ENCODE results near the gene GABRA4.

DNA sequence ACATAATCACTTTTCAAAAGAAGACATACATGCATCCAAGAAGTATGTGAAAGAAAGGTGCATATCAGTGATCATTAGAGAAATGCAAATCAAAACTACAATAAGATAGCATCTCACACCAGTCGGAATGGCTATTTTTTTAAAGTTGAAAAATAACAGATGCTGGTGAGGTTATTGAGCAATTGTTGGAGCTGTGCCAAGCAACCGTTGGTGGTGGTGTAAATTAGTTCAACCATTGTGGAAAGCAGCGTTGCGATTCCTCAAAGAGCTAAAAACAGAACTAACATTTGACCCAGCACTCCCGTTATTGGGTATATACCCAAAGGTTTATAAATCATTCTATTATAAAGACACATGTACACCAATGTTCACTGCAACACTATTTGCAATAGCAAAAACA lies 98.6 kb downstream of the GABRA4 start:
- TF ChIP-seq POLR2AphosphoS5 (IDR thresholded peaks at IDR 0.05; ENCODE audit: low read depth, low read length) (no peak), POLR2A (IDR thresholded peaks at IDR 0.05; ENCODE audit: low read depth, low read length) (no peak)
